Natural killer cell treated with Interleukin-12 subunit alpha and Interleukin-12 subunit beta and Interleukin-15 and Interleukin-18, amount 100 ng/mL, for 72 hours (primary cell): ENCODE results near the gene DNAH9. TPM values are rescaled to one million over a fixed set of nuclear protein-coding genes. Genes with fewer than 3 reads are reported as not detected.

Experiments
- ATAC-seq, 2 donors: fragments of 150-1000 bp; cut with Tn5 transposase in 1 of 2; sonication (Bioruptor Pico), chemical (Tn5 transposase) in 1 of 2; 2 replicates each; pipeline ENCODE4 v1.10.0; 2021
- DNase-seq: peaks from one replicate; pipeline ENCODE4 v3.0.0; 2022; ENCODE audit warnings: low spot score
- H3K27ac Mint-ChIP-seq, 2 donors: 1 replicate in 1 of 2; 2 replicates in 1 of 2; pipeline ENCODE4 v1.8.0; 2022; ENCODE audit warnings: mixed read lengths in 2 of 2, mild to moderate bottlenecking in 1 of 2, moderate library complexity in 1 of 2
- H3K27me3 Mint-ChIP-seq, 2 donors: 1 replicate in 1 of 2; 2 replicates in 1 of 2; pipeline ENCODE4 v1.8.0; 2022; ENCODE audit warnings: mixed read lengths in 2 of 2
- H3K36me3 Mint-ChIP-seq: one replicate; pipeline ENCODE4 v1.8.0; 2022; ENCODE audit warnings: mixed read lengths
- H3K4me1 Mint-ChIP-seq, 2 donors: 1 replicate in 1 of 2; 2 replicates in 1 of 2; pipeline ENCODE4 v1.8.0; 2022; ENCODE audit warnings: low read depth in 2 of 2, mixed read lengths in 2 of 2, mild to moderate bottlenecking in 1 of 2
- H3K4me3 Mint-ChIP-seq: one replicate; pipeline ENCODE4 v1.8.0; 2022; ENCODE audit warnings: mixed read lengths
- H3K9me3 Mint-ChIP-seq: 2 replicates; pipeline ENCODE4 v1.8.0; 2022; ENCODE audit warnings: mixed read lengths
- total RNA-seq, 2 donors: library from RNA; stranded (reverse); gene quantifications; one replicate each; pipeline ENCODE4 v1.2.3, GENCODE V29; 2022

DNAH9 gene
- total RNA-seq, 2 donors from 2014 or later = not detected

DNA sequence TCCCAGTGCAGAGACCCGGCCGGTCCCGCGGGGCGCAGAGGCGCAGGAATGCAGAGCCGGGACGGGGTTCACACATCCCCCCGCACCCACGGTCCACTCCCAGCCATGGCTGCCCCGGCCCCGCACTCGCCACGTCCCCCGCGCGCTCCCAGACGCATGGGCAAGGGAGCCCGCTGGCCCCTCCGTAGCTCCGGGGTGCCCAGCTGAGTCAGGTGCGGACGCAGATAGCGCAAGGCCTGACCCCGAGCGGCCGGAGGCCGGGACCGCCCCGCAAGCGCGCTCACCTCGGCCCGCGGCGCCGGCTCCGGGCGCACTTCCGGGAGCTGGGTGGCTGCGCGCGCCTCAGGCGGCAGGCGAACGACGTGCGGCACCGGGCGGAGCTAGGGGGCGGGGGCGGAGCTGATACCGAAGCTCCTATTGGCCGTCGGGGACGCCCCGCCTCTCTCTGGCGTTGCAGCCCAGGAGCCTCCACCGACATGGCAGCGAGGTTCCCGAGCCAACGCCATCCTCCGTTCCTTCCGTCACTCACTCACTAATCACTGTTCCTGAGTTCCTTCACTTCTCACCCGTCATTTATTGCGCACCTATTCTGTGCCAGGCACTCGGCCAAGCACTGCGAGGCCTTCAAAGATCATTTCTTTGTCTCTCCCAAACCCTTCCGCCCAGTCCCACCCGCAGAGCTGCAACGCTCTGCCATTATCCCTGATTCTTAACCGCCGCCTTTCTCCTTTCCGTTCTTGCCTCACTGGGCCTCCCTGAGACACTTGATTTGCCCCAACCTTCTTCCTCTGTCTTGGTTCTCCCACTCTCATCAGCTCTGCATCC is 399.1 kb downstream of the DNAH9 start, which contains the start of gene ZNF18:
Gene ZNF18 (minus strand): TSS at position 329 of the 825 bp plus-strand sequence. CDS start 4,646 bp downstream, outside the sequence.
- peak within 1 kb of the TSS; percentile 99 for H3K4me3 Mint-ChIP-seq
- H3K4me1 Mint-ChIP-seq = peaks cover 9 to 10% of the 10 kb centered on the region in 2 donors
- peaks cover 0 to 7% of the 10 kb centered on the region in 2 donors for H3K27me3 Mint-ChIP-seq
- H3K27ac Mint-ChIP-seq = peak within 1 kb of the TSS; percentile 92 to 95
- H3K36me3 Mint-ChIP-seq = no peaks in the 10 kb centered on the region
- peak; percentile 99 for DNase-seq
- ATAC-seq = peak; percentile 98 to 99
- peaks cover 3% of the 10 kb centered on the region for H3K9me3 Mint-ChIP-seq

DNA sequence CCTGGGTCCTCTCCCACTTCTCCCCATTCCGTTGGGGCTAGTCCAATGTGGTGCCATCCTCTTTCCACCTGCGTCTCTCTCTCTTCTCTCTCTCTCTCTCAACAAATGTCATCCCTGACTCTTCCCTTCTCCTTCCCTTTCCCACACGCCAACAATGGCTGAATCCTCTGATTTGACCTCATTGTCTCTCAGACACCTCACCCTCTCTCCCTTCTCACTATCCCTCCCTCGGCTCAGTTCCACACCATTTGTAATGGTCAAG is 399.6 kb downstream of the DNAH9 start:
- H3K27me3 Mint-ChIP-seq = peaks cover 0 to 7% of the 10 kb centered on the region in 2 donors
- peaks cover 3% of the 10 kb centered on the region for H3K9me3 Mint-ChIP-seq
- no peak for DNase-seq
- no peak for ATAC-seq
- peak overlapping the region; percentile 92 to 95 for H3K27ac Mint-ChIP-seq
- H3K36me3 Mint-ChIP-seq = no peaks in the 10 kb centered on the region
- peaks cover 9 to 10% of the 10 kb centered on the region in 2 donors for H3K4me1 Mint-ChIP-seq
- H3K4me3 Mint-ChIP-seq = peak overlapping the region; percentile 99

DNA sequence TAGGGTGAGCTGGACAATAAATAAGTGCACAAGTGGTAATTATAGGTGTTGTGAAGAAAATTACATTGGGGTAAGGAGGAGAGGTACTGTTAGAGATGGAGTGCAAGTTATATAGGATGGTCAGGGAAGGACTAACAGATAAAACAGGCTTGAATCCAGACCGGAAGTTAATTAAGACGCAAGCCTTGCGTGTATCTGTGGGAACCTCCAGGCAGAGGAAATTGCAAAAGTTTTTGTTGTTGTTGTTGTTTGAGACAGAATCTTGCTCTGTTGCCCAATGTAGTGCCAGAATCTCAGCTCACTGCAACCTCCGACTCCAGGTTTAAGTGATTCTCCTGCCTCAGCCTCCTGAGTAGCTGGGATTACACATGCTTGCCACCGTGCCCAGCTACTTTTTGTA is 401.4 kb downstream of the DNAH9 start:
- no peak overlapping the region for H3K27ac Mint-ChIP-seq
- H3K27me3 Mint-ChIP-seq = peaks cover 0 to 7% of the 10 kb centered on the region in 2 donors
- H3K9me3 Mint-ChIP-seq = peaks cover 3% of the 10 kb centered on the region
- H3K4me3 Mint-ChIP-seq = no peak overlapping the region
- DNase-seq = no peak
- no peaks in the 10 kb centered on the region for H3K36me3 Mint-ChIP-seq
- H3K4me1 Mint-ChIP-seq = peaks cover 9 to 10% of the 10 kb centered on the region in 2 donors
- no peak for ATAC-seq

DNA sequence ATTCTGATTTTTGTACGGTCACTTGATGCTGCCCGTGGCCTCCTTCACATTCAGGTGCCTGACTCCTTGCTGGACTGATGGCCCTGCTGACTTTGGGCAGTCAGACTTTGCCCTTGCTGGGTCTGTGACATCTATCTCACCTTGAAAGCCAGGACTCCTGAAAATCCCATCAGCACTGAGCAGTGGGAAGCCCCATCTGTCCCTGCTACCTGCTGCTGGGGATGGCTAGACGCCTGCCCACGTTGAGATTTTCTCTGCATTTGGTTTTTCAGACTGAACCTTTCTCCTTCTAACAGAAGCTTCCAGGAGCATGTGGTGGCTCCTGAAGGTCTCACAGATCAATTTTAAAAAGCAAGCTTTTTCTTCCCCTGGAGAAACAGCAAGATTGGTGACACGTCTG is 409.2 kb downstream of the DNAH9 start:
- no peaks in the 10 kb centered on the region for H3K4me1 Mint-ChIP-seq
- H3K27me3 Mint-ChIP-seq = peaks cover 13 to 20% of the 10 kb centered on the region in 2 donors
- DNase-seq = no peak
- no peak overlapping the region for H3K4me3 Mint-ChIP-seq
- H3K9me3 Mint-ChIP-seq = no peaks in the 10 kb centered on the region
- ATAC-seq = no peak
- H3K27ac Mint-ChIP-seq = no peak overlapping the region
- H3K36me3 Mint-ChIP-seq = no peaks in the 10 kb centered on the region
